K562 (cell line): Measurements from ENCODE around the gene PSMB10. TPM values are rescaled to one million over a fixed set of nuclear protein-coding genes. Genes with fewer than 3 reads are reported as not detected.

Experiments used
- ATAC-seq: fragments of 200-7000 bp; cut with Tn5 transposase; 3 replicates; pipeline ENCODE4 v1.9.1; 2020; ENCODE audit warnings: moderate library complexity
- BruUV-seq: library from RNA; stranded (reverse); fragments of 400-500 nt; replicated peaks from 2 replicates; lab custom pipeline; 2021; lab: Mats Ljungman, UMichigan
- CTCF ChIA-PET: fragments of 300-600 bp; formaldehyde crosslinking; extraction: SDS; loops from one replicate; lab custom pipeline; 2021; ENCODE audit warnings: low intra/inter-chr PET ratio; lab: Yijun Ruan, JAX
- POLR2A ChIA-PET: fragments of 300-600, 350-650 bp; sonication (Branson Sonifier 250); formaldehyde crosslinking; extraction: SDS; loops from one replicate; lab custom pipeline; 2021; ENCODE audit warnings: antibody characterized with exemption, inconsistent platforms; lab: Yijun Ruan, JAX
- DNase-seq, 4 experiments: peaks; one replicate each; pipeline versions ENCODE4 v3.0.0 to v3.0.0-alpha.2; 2011 to 2018; ENCODE audit warnings: low spot score in 3 of 4, mixed read lengths in 3 of 4; ENCODE audit errors: extremely low read depth in 1 of 4
- FAIRE-seq: peaks from 2 replicates; lab custom pipeline; 2011; peaks lifted over from hg19 to GRCh38; lab: Jason Lieb, UNC
- H2AFZ ChIP-seq: 2 replicates; pipeline ENCODE4 v1.6.0; 2011; ENCODE audit warnings: low read depth, low read length, control low read depth, inconsistent platforms
- H3K27ac ChIP-seq: fragments of 200-600 bp; 3 replicates; pipeline ENCODE4 v1.8.0; 2011; ENCODE audit warnings: low read depth, mild to moderate bottlenecking, control low read depth, inconsistent platforms, low read length, moderate library complexity, mixed read lengths; ENCODE audit errors: extremely low read depth
- H3K27me3 ChIP-seq, 2 experiments: fragments of 300-600 bp in 1 of 2; 2 replicates in 1 of 2; 3 replicates in 1 of 2; pipeline versions ENCODE4 v1.6.0 to v1.8.0; 2011; ENCODE audit warnings: inconsistent platforms in 2 of 2, low read length in 2 of 2, mild to moderate bottlenecking in 1 of 2, mixed read lengths in 1 of 2, moderate library complexity in 1 of 2; ENCODE audit not compliant: control insufficient read depth in 2 of 2, insufficient read depth in 2 of 2
- H3K36me3 ChIP-seq: fragments of 300-600 bp; 3 replicates; pipeline ENCODE4 v1.8.0; 2011; ENCODE audit warnings: mild to moderate bottlenecking, low read length, inconsistent platforms; ENCODE audit not compliant: control insufficient read depth, insufficient read depth
- H3K4me1 ChIP-seq, 2 experiments: fragments of 200-600 bp in 1 of 2; replicated peaks in 1 of 2; 2 replicates in 1 of 2; 3 replicates in 1 of 2; pipeline versions ENCODE4 v1.5.1 to v1.8.0; 2011; ENCODE audit warnings: inconsistent platforms in 2 of 2, low read length in 2 of 2, mild to moderate bottlenecking in 1 of 2, mixed read lengths in 1 of 2, moderate library complexity in 1 of 2; ENCODE audit not compliant: control insufficient read depth in 2 of 2, insufficient read depth in 2 of 2
- H3K4me2 ChIP-seq: 2 replicates; pipeline ENCODE4 v1.6.1; 2011; ENCODE audit warnings: low read length, control low read depth, inconsistent platforms, mixed read lengths; ENCODE audit not compliant: insufficient read depth
- H3K4me3 ChIP-seq: fragments of 200-600 bp; sonication (generic), shearing (Covaris generic); 2 replicates; pipeline ENCODE4 v1.5.1; 2016; ENCODE audit warnings: control low read depth, inconsistent platforms
- H3K79me2 ChIP-seq: fragments of 200-600 bp; 3 replicates; pipeline ENCODE4 v1.8.0; 2011; ENCODE audit warnings: low read length, inconsistent platforms; ENCODE audit not compliant: control insufficient read depth, insufficient read depth
- H3K9ac ChIP-seq, 2 experiments: 2 replicates each; pipeline versions ENCODE4 v1.6.0 to v1.6.1; 2011; ENCODE audit warnings: low read depth in 2 of 2, low read length in 2 of 2, control low read depth in 1 of 2, inconsistent platforms in 1 of 2, mild to moderate bottlenecking in 1 of 2, mixed read lengths in 1 of 2; ENCODE audit not compliant: insufficient read depth in 1 of 2
- H3K9me1 ChIP-seq: one replicate; pipeline ENCODE4 v1.6.0; 2011; ENCODE audit warnings: inconsistent platforms, mild to moderate bottlenecking, low read length, moderate library complexity; ENCODE audit not compliant: control insufficient read depth, insufficient read depth
- H3K9me3 ChIP-seq: replicated peaks from 2 replicates; pipeline ENCODE4 v1.5.1; 2011; ENCODE audit warnings: low read depth, low read length, inconsistent platforms; ENCODE audit not compliant: control insufficient read depth, insufficient read depth
- H4K20me1 ChIP-seq: replicated peaks from 2 replicates; pipeline ENCODE4 v1.6.1; 2011; ENCODE audit warnings: low read length, inconsistent platforms, mixed read lengths; ENCODE audit not compliant: control insufficient read depth, insufficient read depth
- ATF4 ChIP-seq: fragments of 450-650 bp; formaldehyde crosslinking; IDR thresholded peaks from 2 replicates; pipeline ENCODE4 v1.4.0; 2022; ENCODE audit warnings: mild to moderate bottlenecking, moderate library complexity
- MCM7 ChIP-seq, 2 experiments: fragments of 450-650 bp; IDR thresholded peaks; 2 replicates each; pipeline ENCODE4 v1.6.1; 2016 to 2018
- NONO ChIP-seq, 2 experiments: fragments of 200-400 bp in 1 of 2; fragments of 450-650 bp in 1 of 2; formaldehyde crosslinking in 1 of 2; IDR thresholded peaks; 2 replicates each; pipeline ENCODE4 v1.6.1; 2017; ENCODE audit warnings: low read depth in 2 of 2, mild to moderate bottlenecking in 2 of 2, moderate library complexity in 2 of 2, low read length in 1 of 2
- PHB2 ChIP-seq: fragments of 450-650 bp; IDR thresholded peaks from 2 replicates; pipeline ENCODE4 v1.6.1; 2017; ENCODE audit warnings: low read depth
- TGIF2 ChIP-seq: sonication (generic); formaldehyde crosslinking; IDR thresholded peaks from 2 replicates; pipeline ENCODE4 v1.8.1; 2022; ENCODE audit warnings: mild to moderate bottlenecking, missing genetic modification reagents, moderate library complexity
- ZNF316 ChIP-seq: fragments of 450-650 bp; IDR thresholded peaks from 2 replicates; pipeline ENCODE4 v1.6.1; 2016
- WGBS: fragments of 100-300 bp; shearing (Covaris generic); methylation state at CpG from one replicate; pipeline ENCODE4 v1.1.6; 2016; ENCODE audit warnings: low coverage, mixed read lengths; ENCODE audit not compliant: insufficient coverage; ENCODE audit errors: missing lambda C conversion rate; 5-methylcytosine and 5-hydroxymethylcytosine counted together
- in situ Hi-C: fragments of 300-500 bp; cut with MboI; formaldehyde crosslinking; loops from 4 replicates; pipeline ENCODE4 v1.15.0; 2018; ENCODE audit warnings: inconsistent platforms, mixed read lengths
- intact Hi-C: fragments of 100-400 bp; cut with micrococcal nuclease; formaldehyde crosslinking; loops from 2 replicates; pipeline ENCODE4 v1.14.2; 2022
- polyA plus RNA-seq, 8 experiments: library from polyadenylated mRNA; depleted of rRNA in 4 of 8; stranded (reverse) in 5 of 8; unstranded in 3 of 8; fragments of >200 nt; fragmentation: Nextera tagmentation in 2 of 8; fragmentation: Illumina TruSeq in 1 of 8; extraction: Ambion mirVana in 2 of 8; extraction: Trizol in 1 of 8; gene quantifications; 2 replicates each; pipeline versions ENCODE4 v1.2.1 to v1.2.3, GENCODE V29; 2011 to 2014; ENCODE audit warnings: inconsistent platforms in 1 of 8, missing spikeins in 1 of 8
- total RNA-seq, 7 experiments: library from RNA; depleted of rRNA in 6 of 7; stranded (reverse); fragments of >200 nt in 6 of 7; fragmentation: Illumina TruSeq in 2 of 7; extraction: Trizol in 2 of 7; gene quantifications; 2 replicates each; pipeline versions ENCODE4 v1.2.1 to v1.2.3, GENCODE V29; 2011 to 2021; ENCODE audit warnings: low replicate concordance in 1 of 7
- TF ChIP-seq, protein P1 (sequence below), 3 experiments: IDR thresholded peaks in 2 of 3; conservative IDR thresholded peaks in 1 of 3; 2 replicates each; pipeline ENCODE4 v1.5.1; 2011 to 2012; ENCODE audit warnings: low read length in 3 of 3, mild to moderate bottlenecking in 3 of 3, control low read depth in 2 of 3, improper control_type of control experiment in 1 of 3, inconsistent platforms in 1 of 3, low read depth in 1 of 3, mixed read lengths in 1 of 3, moderate library complexity in 1 of 3; ENCODE audit not compliant: insufficient read depth in 2 of 3

Gene PSMB10
- total and polyA plus RNA-seq, 9 of the 15 experiments (the other 6 are each of a cell fraction or from before 2014, with no cell fraction given), result 11.7 to 105 (median 51.0) TPM

DNA sequence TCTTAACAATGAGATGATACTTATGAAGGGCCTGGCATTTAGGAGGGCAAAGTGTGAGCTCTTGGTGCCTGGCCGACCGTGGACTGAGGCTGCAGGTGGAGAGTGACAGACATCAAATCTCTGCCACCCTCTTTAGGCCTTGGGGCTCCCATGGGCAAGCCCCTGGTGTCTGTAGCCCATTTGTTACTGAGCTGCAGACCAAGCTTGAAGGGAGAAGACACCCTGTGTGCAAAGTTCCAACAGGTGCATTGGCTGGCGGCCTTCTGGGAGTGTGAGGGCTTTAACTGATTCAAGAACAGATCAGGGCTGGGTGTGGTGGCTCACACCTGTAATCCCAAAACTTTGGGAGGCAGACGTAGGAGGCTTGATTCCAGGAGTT is 4.2 kb downstream of the PSMB10 start:
- no peak for FAIRE-seq
- Histone ChIP-seq H3K27ac (no peak overlapping the region), H3K36me3 (peaks cover 30% of the 10 kb centered on the region; the same call in 2 of the 3 replicates), H3K9ac (peak overlapping the region in 1 of 2 experiments; percentile 53; a peak in 1 of 4 replicates), H3K9me1 (no peaks in the 10 kb centered on the region), H3K4me1 (peaks cover 17 to 66% of the 10 kb centered on the region in 2 experiments), H3K79me2 (peaks cover 41% of the 10 kb centered on the region), H3K4me3 (no peak overlapping the region), H3K27me3 (no peaks in the 10 kb centered on the region), H2AFZ (no peak overlapping the region), H3K4me2 (no peak overlapping the region), H4K20me1 (no peaks in the 10 kb centered on the region; the same call in 1 of the 2 replicates), H3K9me3 (no peaks in the 10 kb centered on the region)
- BruUV-seq, result no TSS peak
- no peak for DNase-seq
- CTCF ChIA-PET, result no interaction called here
- 85% methylated on average over 4 of the region's 4 CpGs for WGBS
- POLR2A ChIA-PET, result interaction anchor here (2.5 kb wide), 1 partner anchor 10 kb away, joined by 8 read pairs; no protein-coding TSS in a partner anchor
- TF ChIP-seq NONO (IDR thresholded peaks at IDR 0.05; ENCODE audit: low read depth in 2 of 2, low read length in 1 of 2) (no peak), ZNF316 (no peak), MCM7 (IDR thresholded peaks at IDR 0.05) (no peak), PHB2 (no peak), TGIF2 (CRISPR knock-in tag) (no peak), ATF4 (CRISPR knock-in tag) (no peak)
- TF ChIP-seq, protein P1, sequence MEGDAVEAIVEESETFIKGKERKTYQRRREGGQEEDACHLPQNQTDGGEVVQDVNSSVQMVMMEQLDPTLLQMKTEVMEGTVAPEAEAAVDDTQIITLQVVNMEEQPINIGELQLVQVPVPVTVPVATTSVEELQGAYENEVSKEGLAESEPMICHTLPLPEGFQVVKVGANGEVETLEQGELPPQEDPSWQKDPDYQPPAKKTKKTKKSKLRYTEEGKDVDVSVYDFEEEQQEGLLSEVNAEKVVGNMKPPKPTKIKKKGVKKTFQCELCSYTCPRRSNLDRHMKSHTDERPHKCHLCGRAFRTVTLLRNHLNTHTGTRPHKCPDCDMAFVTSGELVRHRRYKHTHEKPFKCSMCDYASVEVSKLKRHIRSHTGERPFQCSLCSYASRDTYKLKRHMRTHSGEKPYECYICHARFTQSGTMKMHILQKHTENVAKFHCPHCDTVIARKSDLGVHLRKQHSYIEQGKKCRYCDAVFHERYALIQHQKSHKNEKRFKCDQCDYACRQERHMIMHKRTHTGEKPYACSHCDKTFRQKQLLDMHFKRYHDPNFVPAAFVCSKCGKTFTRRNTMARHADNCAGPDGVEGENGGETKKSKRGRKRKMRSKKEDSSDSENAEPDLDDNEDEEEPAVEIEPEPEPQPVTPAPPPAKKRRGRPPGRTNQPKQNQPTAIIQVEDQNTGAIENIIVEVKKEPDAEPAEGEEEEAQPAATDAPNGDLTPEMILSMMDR (IDR thresholded peaks at IDR 0.05 in 2 of 3, conservative IDR thresholded peaks at IDR 0.05 in 1 of 3; ENCODE audit: insufficient read depth in 2 of 3, low read depth in 1 of 3, low read length in 3 of 3), result 0 out of 6 replicates have a peak, but pooled peaks of 1 of the 3 experiments have one; percentile 1
- intact Hi-C loops (loop anchor here (10.0 kb wide), 1 partner anchor 408 kb away; the partner anchor contains the start of gene RIPOR1), in situ Hi-C loops (no loop called here)
- no peak for ATAC-seq
